Measurements from ENCODE around the gene SV2B. TPM values are rescaled to one million over a fixed set of nuclear protein-coding genes. Genes with fewer than 3 reads are reported as not detected.

Gene SV2B
- total RNA-seq, result under 0.01 and 0.26 TPM in 2 replicates
- not detected in 2 replicates for polyA plus RNA-seq
- not detected in 2 replicates for polyA plus RNA-seq (2012)
- polyA minus RNA-seq (ENCODE audit: low replicate concordance), result not detected in 2 replicates

DNA sequence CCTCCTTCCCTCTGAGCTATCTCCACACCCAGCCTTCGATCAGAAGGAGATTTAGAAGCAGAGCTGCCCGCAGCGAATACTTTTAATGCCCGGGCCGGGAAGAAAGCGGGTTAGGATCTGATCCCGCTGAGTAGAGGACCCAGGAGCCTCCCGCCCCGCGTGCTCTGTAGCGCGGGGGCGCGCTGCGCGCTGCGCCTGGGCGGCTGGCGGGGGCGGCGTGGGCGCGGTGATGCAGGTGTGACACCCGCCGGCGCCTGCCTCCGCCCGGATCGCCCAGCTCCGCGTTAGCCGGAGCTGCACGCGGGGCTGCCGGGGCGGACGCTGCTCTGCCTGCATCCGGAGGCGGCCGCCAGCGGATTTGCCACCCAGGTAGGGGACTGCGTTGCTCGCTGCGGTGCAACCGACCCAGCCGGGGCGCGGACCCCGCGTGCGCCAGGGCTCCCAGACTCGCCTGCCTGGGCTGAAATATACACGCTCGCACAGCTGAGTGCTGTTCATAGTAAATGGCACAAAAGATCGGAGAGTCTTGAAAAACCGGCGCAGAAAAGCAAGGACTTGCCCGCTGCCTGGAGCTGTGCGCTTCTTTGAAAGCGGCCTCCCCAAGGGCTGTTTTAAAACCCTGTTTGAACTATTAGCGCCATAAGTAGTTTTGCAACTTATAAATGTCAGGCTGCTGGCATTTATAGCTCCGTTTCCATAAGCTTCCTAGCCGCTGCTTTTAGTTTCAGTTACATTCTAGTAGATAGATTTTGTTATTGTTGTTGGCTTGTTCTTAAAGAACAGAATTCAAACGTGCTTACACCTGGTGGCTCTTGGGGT lies at the start of gene SV2B:
TSS of gene SV2B (plus strand) at position 263 of the 819 bp plus-strand sequence. CDS start 126,007 bp downstream, outside the sequence.
- no peaks in the 10 kb centered on the region for H3K9me3 ChIP-seq (ENCODE audit: control insufficient read depth, insufficient read depth, low read depth, low read length)
- H3K27me3 ChIP-seq (ENCODE audit: control insufficient read depth, insufficient read depth, low read length), result peaks cover 15% of the 10 kb centered on the region
- no peaks in the 10 kb centered on the region for H3K4me1 ChIP-seq (ENCODE audit: control insufficient read depth, extremely low read depth, insufficient read depth, low read length)
- peak; percentile 13 to 37 for DNase-seq (ENCODE audit: low read depth in 2 of 2)
- no peak for TF ChIP-seq CTCF (conservative IDR thresholded peaks at IDR 0.05 in 1 of 2, IDR thresholded peaks at IDR 0.05 in 1 of 2; ENCODE audit: low read depth in 1 of 2, low read length in 2 of 2)
- TF ChIP-seq EZH2 (IDR thresholded peaks at IDR 0.05; ENCODE audit: low read length, missing control alignments), result no peak
- H3K9ac ChIP-seq (ENCODE audit: insufficient read depth, low read length), result no peak within 1 kb of the TSS
- H3K27ac ChIP-seq (ENCODE audit: insufficient read depth, low read length), result no peak within 1 kb of the TSS
- peak within 1 kb of the TSS; percentile 68 for H3K4me2 ChIP-seq (ENCODE audit: extremely low read depth, insufficient read depth, low read length)
- no peaks in the 10 kb centered on the region for H3K79me2 ChIP-seq (ENCODE audit: control insufficient read depth, insufficient read depth, low read length)
- H2AFZ ChIP-seq (ENCODE audit: low read length), result peak within 1 kb of the TSS; percentile 45
- H3K4me3 ChIP-seq (replicated peaks in 1 of 4; ENCODE audit: control extremely low read depth in 1 of 4, insufficient read depth in 1 of 4, low read depth in 3 of 4, low read length in 4 of 4), result peak within 1 kb of the TSS; percentile 20 to 69 (median 40)
- no peaks in the 10 kb centered on the region for H4K20me1 ChIP-seq (ENCODE audit: control insufficient read depth, extremely low read depth, insufficient read depth, low read length)
- no peaks in the 10 kb centered on the region for H3K36me3 ChIP-seq (ENCODE audit: control insufficient read depth, insufficient read depth, low read length)

DNA sequence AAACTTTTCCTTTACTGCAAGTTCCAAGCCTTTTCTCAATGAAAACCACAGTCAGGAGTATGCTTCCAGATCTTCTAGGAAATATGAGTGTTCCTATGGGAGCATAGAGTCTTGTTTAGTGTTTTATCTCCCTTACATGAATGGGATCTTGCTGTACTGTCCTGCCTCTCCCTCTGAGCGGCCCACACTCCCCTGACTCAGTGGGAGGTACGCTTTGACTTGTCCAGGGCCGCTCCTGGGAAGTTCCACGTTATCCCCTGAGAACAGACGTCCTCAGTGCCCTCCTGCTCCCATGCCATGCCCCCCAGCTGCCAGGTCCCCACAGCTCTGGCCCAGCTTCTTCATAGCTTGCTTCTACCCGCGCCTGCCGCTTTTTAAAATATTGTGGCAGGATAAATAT lies 48.8 kb upstream of the SV2B start:
- Histone ChIP-seq H4K20me1 (ENCODE audit: control insufficient read depth, extremely low read depth, insufficient read depth, low read length) (no peaks in the 10 kb centered on the region), H3K27me3 (ENCODE audit: control insufficient read depth, insufficient read depth, low read length) (peaks cover 15% of the 10 kb centered on the region), H3K4me3 (replicated peaks in 1 of 4; ENCODE audit: control extremely low read depth in 1 of 4, insufficient read depth in 1 of 4, low read depth in 3 of 4, low read length in 4 of 4) (no peak overlapping the region), H2AFZ (ENCODE audit: low read length) (no peak overlapping the region), H3K79me2 (ENCODE audit: control insufficient read depth, insufficient read depth, low read length) (no peaks in the 10 kb centered on the region), H3K36me3 (ENCODE audit: control insufficient read depth, insufficient read depth, low read length) (no peaks in the 10 kb centered on the region), H3K4me2 (ENCODE audit: extremely low read depth, insufficient read depth, low read length) (no peak overlapping the region), H3K9me3 (ENCODE audit: control insufficient read depth, insufficient read depth, low read depth, low read length) (no peaks in the 10 kb centered on the region), H3K4me1 (ENCODE audit: control insufficient read depth, extremely low read depth, insufficient read depth, low read length) (no peaks in the 10 kb centered on the region), H3K9ac (ENCODE audit: insufficient read depth, low read length) (no peak overlapping the region), H3K27ac (ENCODE audit: insufficient read depth, low read length) (no peak overlapping the region)
- TF ChIP-seq EZH2 (IDR thresholded peaks at IDR 0.05; ENCODE audit: low read length, missing control alignments), result no peak
- no peak for TF ChIP-seq CTCF (conservative IDR thresholded peaks at IDR 0.05 in 1 of 2, IDR thresholded peaks at IDR 0.05 in 1 of 2; ENCODE audit: low read depth in 1 of 2, low read length in 2 of 2)
- DNase-seq (ENCODE audit: low read depth in 2 of 2), result no peak

- H4K20me1 ChIP-seq (ENCODE audit: control insufficient read depth, extremely low read depth, insufficient read depth, low read length), result no peaks in the 10 kb centered on the region
Observed at GRCh38 chr15:91054816-91055215, 45.2 kb upstream of the SV2B start.

More at GRCh38 chr15:91054816-91055215, 45.2 kb upstream of the SV2B start:
- Histone ChIP-seq H3K79me2 (ENCODE audit: control insufficient read depth, insufficient read depth, low read length) (no peaks in the 10 kb centered on the region), H3K9ac (ENCODE audit: insufficient read depth, low read length) (no peak overlapping the region), H3K36me3 (ENCODE audit: control insufficient read depth, insufficient read depth, low read length) (no peaks in the 10 kb centered on the region), H3K4me3 (replicated peaks in 1 of 4; ENCODE audit: control extremely low read depth in 1 of 4, insufficient read depth in 1 of 4, low read depth in 3 of 4, low read length in 4 of 4) (no peak overlapping the region), H3K27me3 (ENCODE audit: control insufficient read depth, insufficient read depth, low read length) (peaks cover 20% of the 10 kb centered on the region), H2AFZ (ENCODE audit: low read length) (no peak overlapping the region), H3K9me3 (ENCODE audit: control insufficient read depth, insufficient read depth, low read depth, low read length) (no peaks in the 10 kb centered on the region), H3K4me1 (ENCODE audit: control insufficient read depth, extremely low read depth, insufficient read depth, low read length) (no peaks in the 10 kb centered on the region), H3K4me2 (ENCODE audit: extremely low read depth, insufficient read depth, low read length) (no peak overlapping the region), H3K27ac (ENCODE audit: insufficient read depth, low read length) (no peak overlapping the region)
- no peak for DNase-seq (ENCODE audit: low read depth in 2 of 2)
- TF ChIP-seq CTCF (conservative IDR thresholded peaks at IDR 0.05 in 1 of 2, IDR thresholded peaks at IDR 0.05 in 1 of 2; ENCODE audit: low read depth in 1 of 2, low read length in 2 of 2) (no peak), EZH2 (IDR thresholded peaks at IDR 0.05; ENCODE audit: low read length, missing control alignments) (no peak)
